Activated CD4-positive, alpha-beta memory T cell treated with anti-CD3 and anti-CD28 coated beads, Interleukin-2, amount 10 ng/mL, durations not matched to agents 7 days and 5 days (primary cell): ENCODE data around the gene F8. TPM values are rescaled to one million over a fixed set of nuclear protein-coding genes. Genes with fewer than 3 reads are reported as not detected.

Experiments
- CTCF ChIA-PET: fragments of 350-600 bp; sonication (Branson Sonifier 250); formaldehyde crosslinking; loops from one replicate; lab custom pipeline; 2021; ENCODE audit warnings: antibody characterized with exemption, inconsistent platforms; lab: Charles Lee
- POLR2A ChIA-PET: fragments of 350-600 bp; sonication (Branson Sonifier 250); formaldehyde crosslinking; loops from one replicate; lab custom pipeline; 2021; ENCODE audit warnings: antibody characterized with exemption; lab: Charles Lee
- DNase-seq: peaks from one replicate; pipeline ENCODE4 v3.0.0-alpha.2; 2020
- H3K27ac Mint-ChIP-seq: one replicate; pipeline ENCODE4 v1.8.0; 2021; ENCODE audit warnings: mild to moderate bottlenecking, mixed read lengths
- H3K27me3 Mint-ChIP-seq: one replicate; pipeline ENCODE4 v1.8.0; 2021; ENCODE audit warnings: mixed read lengths
- H3K36me3 Mint-ChIP-seq: one replicate; pipeline ENCODE4 v1.8.0; 2021; ENCODE audit warnings: low read depth, mixed read lengths
- H3K4me1 Mint-ChIP-seq: one replicate; pipeline ENCODE4 v1.8.0; 2021; ENCODE audit warnings: mixed read lengths
- H3K4me3 Mint-ChIP-seq: one replicate; pipeline ENCODE4 v1.8.0; 2021; ENCODE audit warnings: mild to moderate bottlenecking, mixed read lengths
- H3K9me3 Mint-ChIP-seq: one replicate; pipeline ENCODE4 v1.8.0; 2021; ENCODE audit warnings: mixed read lengths
- total RNA-seq, 2 experiments: library from RNA; stranded (reverse); gene quantifications; one replicate each; pipeline ENCODE4 v1.2.3, GENCODE V29; 2021

F8 gene
- total RNA-seq, 2 experiments from 2014 or later: 8.9 to 10.2 TPM

DNA sequence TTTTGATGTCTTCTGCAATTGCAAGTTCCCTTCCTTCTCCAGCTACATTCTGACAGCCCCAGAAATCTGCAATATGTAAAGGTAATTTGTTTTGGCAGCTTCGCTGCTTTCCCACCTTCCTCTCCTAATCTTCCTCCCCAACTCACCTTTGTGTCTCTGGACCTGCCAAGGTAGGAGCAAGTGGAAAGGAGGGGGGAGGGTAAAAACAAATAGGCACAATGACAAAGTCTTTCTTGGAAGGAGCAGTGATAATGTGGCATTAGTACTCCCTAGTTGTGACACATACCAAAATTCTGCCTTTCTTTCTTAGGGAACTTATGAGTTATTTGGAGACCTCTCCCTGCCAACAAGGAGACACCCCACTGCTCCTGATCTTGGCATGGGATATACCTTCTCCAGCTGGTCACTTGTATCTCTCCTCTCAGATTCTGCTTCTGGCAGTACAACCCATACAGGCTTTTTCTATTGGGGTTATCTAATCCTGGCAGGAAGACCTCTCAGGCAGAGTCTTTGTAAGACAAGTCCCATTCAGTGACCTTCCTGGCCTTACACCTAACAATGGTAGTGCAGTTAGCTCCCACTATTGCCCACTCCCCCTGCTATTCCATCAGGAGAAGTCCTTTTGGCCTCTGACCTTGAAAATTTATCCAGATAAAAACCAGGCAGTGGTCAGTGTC lies 24.2 kb downstream of the F8 start:
- DNase-seq: no peak
- H3K4me1 Mint-ChIP-seq: no peaks in the 10 kb centered on the region
- no peaks in the 10 kb centered on the region for H3K36me3 Mint-ChIP-seq
- ChIA-PET CTCF (no interaction called here), POLR2A (no interaction called here)
- no peak overlapping the region for H3K27ac Mint-ChIP-seq
- no peak overlapping the region for H3K4me3 Mint-ChIP-seq
- peaks cover 4% of the 10 kb centered on the region for H3K27me3 Mint-ChIP-seq
- H3K9me3 Mint-ChIP-seq: no peaks in the 10 kb centered on the region

DNA sequence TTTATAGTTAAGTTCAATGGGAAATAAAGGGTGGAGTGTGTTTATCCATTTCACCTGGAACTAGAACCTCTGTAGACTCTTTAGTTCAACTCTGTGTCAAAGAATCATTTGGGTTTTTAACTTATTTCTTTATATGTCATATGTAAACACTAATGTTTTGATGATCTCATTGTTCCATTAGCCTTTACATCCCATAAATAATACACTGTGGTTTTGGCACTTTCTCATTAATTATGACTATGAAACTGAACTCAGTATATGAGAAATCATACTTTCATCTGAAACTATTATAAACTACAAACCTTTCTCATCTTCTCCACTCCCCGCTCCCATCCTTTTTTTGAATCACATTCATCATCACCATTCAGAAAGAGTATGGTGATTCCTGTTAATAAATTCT lies 31.0 kb downstream of the F8 start:
- no peaks in the 10 kb centered on the region for H3K4me1 Mint-ChIP-seq
- ChIA-PET POLR2A (no interaction called here), CTCF (no interaction called here)
- H3K9me3 Mint-ChIP-seq: no peaks in the 10 kb centered on the region
- H3K4me3 Mint-ChIP-seq: no peak overlapping the region
- no peaks in the 10 kb centered on the region for H3K36me3 Mint-ChIP-seq
- no peak for DNase-seq
- H3K27ac Mint-ChIP-seq: no peak overlapping the region
- H3K27me3 Mint-ChIP-seq: peaks cover 10% of the 10 kb centered on the region

DNA sequence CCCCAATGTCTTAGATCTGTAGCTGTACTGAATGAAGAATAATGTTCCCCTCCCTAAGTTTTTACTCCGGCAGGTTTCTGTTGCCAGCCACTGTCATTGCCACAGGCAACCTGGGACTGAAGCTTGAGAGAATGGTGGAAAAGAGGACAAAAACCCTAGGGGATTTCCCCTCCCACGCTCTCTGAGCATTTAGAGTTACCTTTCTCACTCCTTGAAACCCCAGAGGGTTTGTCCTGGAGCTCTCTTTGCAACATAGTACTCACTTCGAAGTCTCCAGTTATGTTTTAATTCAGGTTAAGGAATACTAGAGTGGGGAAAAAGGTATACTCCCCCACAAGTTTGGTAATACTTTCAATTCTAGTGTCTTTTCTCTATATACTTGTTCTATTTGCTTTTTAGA lies 31.5 kb downstream of the F8 start:
- no peak overlapping the region for H3K4me3 Mint-ChIP-seq
- H3K4me1 Mint-ChIP-seq: no peaks in the 10 kb centered on the region
- H3K27ac Mint-ChIP-seq: no peak overlapping the region
- no peaks in the 10 kb centered on the region for H3K36me3 Mint-ChIP-seq
- POLR2A ChIA-PET: no interaction called here
- no peaks in the 10 kb centered on the region for H3K9me3 Mint-ChIP-seq
- peaks cover 10% of the 10 kb centered on the region for H3K27me3 Mint-ChIP-seq
- DNase-seq: no peak
- CTCF ChIA-PET: no interaction called here

DNA sequence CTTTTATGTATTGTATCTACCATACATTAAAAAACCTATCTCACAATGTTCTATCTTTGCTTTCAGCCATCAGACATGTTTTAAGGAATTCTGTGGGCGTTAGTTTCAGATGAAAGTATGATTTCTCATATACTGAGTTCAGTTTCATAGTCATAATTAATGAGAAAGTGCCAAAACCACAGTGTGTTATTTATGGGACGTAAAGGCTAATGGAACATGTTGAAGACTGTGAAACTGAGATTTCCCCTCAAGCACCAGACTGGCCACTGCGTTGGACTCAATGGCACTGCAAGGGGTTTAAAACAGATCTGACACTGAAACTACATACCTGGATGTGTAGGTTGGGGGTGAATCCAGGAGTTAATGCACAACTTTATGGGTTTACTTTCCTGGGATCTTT lies 32.0 kb downstream of the F8 start:
- H3K9me3 Mint-ChIP-seq: no peaks in the 10 kb centered on the region

DNA sequence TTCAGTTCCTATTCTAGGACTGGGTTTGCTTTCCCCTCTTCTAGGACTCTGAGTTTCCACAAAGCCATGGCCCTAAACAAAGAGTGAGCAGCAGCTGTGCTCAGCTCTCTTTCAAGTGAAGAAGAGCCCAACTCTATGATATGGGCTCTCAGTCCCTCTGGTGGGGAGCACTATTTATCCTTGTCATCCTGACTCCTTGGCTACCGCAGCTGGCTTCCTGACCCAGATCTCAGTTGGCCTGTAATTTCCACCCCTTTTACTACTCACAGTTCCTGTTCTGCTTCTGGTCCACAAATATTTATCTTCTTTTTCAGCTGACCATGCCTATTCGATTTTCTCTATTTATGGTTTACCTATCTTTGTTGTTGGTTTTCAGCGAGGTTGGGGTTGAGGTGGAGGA lies 33.8 kb downstream of the F8 start:
- CTCF ChIA-PET: no interaction called here
- DNase-seq: no peak
- Mint-ChIP-seq H3K4me1 (no peaks in the 10 kb centered on the region), H3K9me3 (no peaks in the 10 kb centered on the region), H3K36me3 (no peaks in the 10 kb centered on the region), H3K27me3 (peaks cover 10% of the 10 kb centered on the region), H3K4me3 (no peak overlapping the region), H3K27ac (no peak overlapping the region)
- POLR2A ChIA-PET: no interaction called here

More for the DNA sequence above, 32.0 kb downstream of the F8 start:
- no peaks in the 10 kb centered on the region for H3K4me1 Mint-ChIP-seq
- ChIA-PET POLR2A (no interaction called here), CTCF (no interaction called here)
- H3K27me3 Mint-ChIP-seq: peaks cover 10% of the 10 kb centered on the region
- H3K4me3 Mint-ChIP-seq: no peak overlapping the region
- no peaks in the 10 kb centered on the region for H3K36me3 Mint-ChIP-seq
- H3K27ac Mint-ChIP-seq: no peak overlapping the region
- DNase-seq: no peak

DNA sequence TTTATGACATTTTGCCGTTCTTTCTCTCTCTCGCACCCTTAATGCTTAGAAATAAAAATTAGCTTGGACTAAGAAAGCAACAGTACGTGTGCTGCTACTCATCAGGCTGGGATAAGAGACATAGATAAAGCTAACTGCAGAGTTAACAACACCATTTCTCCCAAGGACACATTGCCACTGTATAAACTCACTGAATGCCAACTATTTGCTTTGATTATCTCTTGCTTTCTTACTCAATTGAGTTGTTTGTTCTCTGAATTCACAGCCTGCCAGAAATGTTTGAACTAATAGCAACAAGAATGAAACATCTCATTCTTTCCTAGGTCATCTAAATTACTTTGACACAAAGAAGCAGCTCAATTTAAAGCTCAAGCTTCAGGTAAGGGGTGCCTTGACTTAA lies 34.6 kb downstream of the F8 start:
- Mint-ChIP-seq H3K4me1 (no peaks in the 10 kb centered on the region), H3K9me3 (no peaks in the 10 kb centered on the region), H3K36me3 (no peaks in the 10 kb centered on the region), H3K4me3 (no peak overlapping the region), H3K27me3 (peaks cover 10% of the 10 kb centered on the region), H3K27ac (no peak overlapping the region)
- POLR2A ChIA-PET: no interaction called here
- DNase-seq: no peak
- CTCF ChIA-PET: interaction anchor here (0.8 to 4.3 kb wide), 2 partner anchors 69 to 161 kb away, joined by 3 to 23 read pairs; no protein-coding TSS in a partner anchor

DNA sequence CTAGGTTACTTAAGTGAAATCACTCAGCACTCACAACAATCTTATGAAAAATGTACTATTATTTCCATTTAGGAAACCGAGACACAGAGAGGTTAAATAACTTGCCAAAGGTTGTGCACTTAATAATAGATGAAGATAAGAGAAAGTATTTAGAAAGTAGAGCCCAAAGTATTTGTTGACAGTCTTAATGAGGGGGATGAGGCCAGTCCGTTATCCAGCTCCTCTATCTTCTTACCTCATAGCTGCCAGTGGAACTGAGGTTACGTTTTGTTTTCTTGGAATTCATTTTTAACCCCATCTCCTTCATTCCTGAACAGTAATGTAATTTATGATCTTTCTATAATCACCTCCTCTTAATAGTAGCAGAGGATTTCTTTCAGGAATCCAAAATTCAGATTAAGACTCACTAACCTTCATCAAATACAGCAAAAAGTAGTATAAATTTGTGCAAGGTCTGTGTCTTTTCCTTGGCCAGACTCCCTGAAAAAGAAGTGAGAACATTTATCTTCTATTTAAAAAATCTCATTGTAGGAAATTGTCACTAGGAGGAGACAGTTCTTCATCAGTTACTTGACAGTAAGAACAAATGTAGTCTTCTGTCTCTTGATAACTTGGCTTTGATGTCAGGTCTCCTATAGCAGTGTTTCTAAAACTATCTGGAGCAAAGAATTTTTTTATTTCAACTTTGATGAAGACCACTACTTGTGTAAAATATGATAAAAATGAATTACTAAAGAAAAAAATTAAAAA lies 35.5 kb downstream of the F8 start:
- Mint-ChIP-seq H3K4me1 (no peaks in the 10 kb centered on the region), H3K27ac (no peak overlapping the region), H3K9me3 (no peaks in the 10 kb centered on the region), H3K27me3 (peaks cover 10% of the 10 kb centered on the region), H3K36me3 (no peaks in the 10 kb centered on the region), H3K4me3 (no peak overlapping the region)
- ChIA-PET POLR2A (no interaction called here), CTCF (interaction anchor here (4.3 kb wide), 1 partner anchor 70 kb away, joined by 23 read pairs; no protein-coding TSS in a partner anchor)
- no peak for DNase-seq

DNA sequence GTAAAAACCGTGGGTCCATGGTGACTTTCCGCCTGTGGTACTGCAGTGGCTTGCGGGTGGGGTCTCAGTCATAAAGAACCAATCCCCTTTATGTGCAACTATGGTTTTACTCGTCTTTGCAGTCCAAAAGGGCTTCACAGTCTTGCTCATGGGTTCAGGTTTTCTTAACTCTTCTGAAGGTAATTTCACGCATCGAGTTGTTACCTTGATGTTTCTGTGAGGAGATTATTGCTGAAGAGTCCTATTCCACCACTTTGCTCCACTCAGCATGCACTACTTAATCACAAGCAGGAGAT lies 41.5 kb downstream of the F8 start:
- Mint-ChIP-seq H3K27me3 (no peaks in the 10 kb centered on the region), H3K9me3 (no peaks in the 10 kb centered on the region), H3K4me1 (peaks cover 31% of the 10 kb centered on the region), H3K4me3 (no peak overlapping the region), H3K27ac (no peak overlapping the region), H3K36me3 (no peaks in the 10 kb centered on the region)
- no peak for DNase-seq
- ChIA-PET CTCF (interaction anchor here (1.1 kb wide), 1 partner anchor 105 kb away, joined by 3 read pairs; no protein-coding TSS in a partner anchor), POLR2A (no interaction called here)

DNA sequence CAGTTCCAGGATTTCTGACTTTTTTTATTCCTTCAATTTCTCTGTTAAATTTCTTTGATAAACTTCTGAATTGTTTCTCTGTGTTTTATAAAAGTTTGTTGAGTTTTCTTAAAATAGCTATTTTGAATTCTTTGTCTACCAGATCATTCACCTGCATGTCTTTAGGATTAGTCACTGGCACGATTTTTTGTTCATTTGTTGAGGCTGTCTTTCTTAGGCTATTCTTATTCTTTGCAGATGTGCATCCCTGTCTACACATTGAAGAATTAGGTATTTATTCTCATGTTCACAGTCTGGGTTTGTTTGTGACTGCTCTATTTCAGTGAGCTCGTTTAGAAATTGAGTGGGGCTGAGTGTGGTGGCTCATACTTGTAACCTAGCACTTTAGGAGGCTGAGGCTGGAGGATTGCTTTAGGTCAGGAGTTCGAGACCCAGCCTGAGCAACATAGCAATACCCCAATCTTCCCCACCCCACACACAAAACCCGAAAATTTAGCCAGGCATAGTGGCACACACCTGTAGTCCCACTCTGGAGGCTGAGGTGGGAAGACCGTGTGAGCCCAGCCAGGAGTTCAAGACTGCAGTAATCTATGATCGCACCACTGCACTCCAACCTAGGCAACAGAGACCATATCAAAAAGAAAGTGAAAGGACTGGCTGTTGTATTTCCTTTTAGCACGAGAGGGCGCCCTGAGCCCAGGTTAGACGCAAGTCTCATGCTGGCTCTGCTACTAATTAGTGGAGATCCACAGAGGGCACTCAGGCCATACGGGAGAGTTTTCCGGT lies 42.0 kb downstream of the F8 start:
- DNase-seq: peak; percentile 83
- ChIA-PET CTCF (interaction anchor here (0.6 to 1.6 kb wide), 10 partner anchors 13 to 168 kb away, joined by 3 to 10 read pairs (median 4); partner anchors contain the start of gene FUNDC2), POLR2A (interaction anchor here (1.1 kb wide), 1 partner anchor 77 kb away, joined by 4 read pairs; no protein-coding TSS in a partner anchor)
- Mint-ChIP-seq H3K27me3 (no peaks in the 10 kb centered on the region), H3K36me3 (no peaks in the 10 kb centered on the region), H3K4me3 (peak overlapping the region; percentile 72), H3K4me1 (peaks cover 31% of the 10 kb centered on the region), H3K27ac (no peak overlapping the region), H3K9me3 (no peaks in the 10 kb centered on the region)

DNA sequence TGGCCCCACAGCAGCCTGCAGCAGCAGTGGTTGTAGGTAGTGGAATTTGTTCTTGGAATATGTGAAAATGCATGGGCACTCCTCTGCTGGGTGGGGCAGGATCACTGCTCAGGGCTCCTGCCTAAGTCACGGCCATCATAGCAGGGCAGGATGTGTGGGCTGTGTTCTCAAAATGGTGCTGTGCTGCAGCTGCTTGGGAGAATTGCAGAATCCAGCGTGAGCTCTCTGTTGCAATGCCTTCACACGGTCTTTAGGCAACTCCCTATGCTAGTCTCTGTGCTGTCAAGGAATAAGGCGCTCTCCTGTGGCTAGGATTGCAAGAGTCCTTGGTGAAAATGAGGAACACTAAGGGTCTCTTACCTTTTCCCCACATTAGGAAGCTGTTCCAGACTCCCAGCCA lies 42.9 kb downstream of the F8 start:
- peaks cover 31% of the 10 kb centered on the region for H3K4me1 Mint-ChIP-seq

DNA sequence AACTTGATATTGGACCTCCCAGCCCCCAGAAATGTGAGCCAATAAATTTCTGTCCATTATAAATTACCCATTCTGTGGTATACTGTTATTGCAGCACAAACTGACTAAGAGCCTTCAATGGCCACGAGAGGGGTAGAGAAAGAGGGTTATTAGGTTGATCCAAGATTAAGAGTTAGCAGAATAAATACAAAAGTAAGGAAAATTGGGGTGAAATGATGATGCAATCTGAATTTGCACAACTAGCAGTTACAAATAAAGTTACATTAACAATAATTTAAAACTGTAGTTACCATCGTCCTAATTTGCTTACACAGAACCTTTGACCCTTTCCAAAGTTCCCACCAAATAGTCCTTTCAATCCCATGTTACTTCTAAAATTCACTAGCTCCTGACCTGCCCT lies 54.2 kb downstream of the F8 start:
- POLR2A ChIA-PET: no interaction called here
- peaks cover 4% of the 10 kb centered on the region for H3K27me3 Mint-ChIP-seq
- H3K27ac Mint-ChIP-seq: no peak overlapping the region
- no peaks in the 10 kb centered on the region for H3K36me3 Mint-ChIP-seq
- CTCF ChIA-PET: no interaction called here
- DNase-seq: no peak
- H3K9me3 Mint-ChIP-seq: no peaks in the 10 kb centered on the region
- H3K4me1 Mint-ChIP-seq: no peaks in the 10 kb centered on the region
- H3K4me3 Mint-ChIP-seq: no peak overlapping the region

More for the DNA sequence above, 42.9 kb downstream of the F8 start:
- Mint-ChIP-seq H3K9me3 (no peaks in the 10 kb centered on the region), H3K27me3 (no peaks in the 10 kb centered on the region), H3K36me3 (no peaks in the 10 kb centered on the region), H3K4me3 (no peak overlapping the region), H3K27ac (no peak overlapping the region)
- ChIA-PET CTCF (interaction anchor here (0.7 to 1.6 kb wide), 9 partner anchors 14 to 169 kb away, joined by 3 to 10 read pairs (median 4); partner anchors contain the start of gene FUNDC2), POLR2A (interaction anchor here (1.1 kb wide), 1 partner anchor 77 kb away, joined by 4 read pairs; no protein-coding TSS in a partner anchor)
- no peak for DNase-seq

DNA sequence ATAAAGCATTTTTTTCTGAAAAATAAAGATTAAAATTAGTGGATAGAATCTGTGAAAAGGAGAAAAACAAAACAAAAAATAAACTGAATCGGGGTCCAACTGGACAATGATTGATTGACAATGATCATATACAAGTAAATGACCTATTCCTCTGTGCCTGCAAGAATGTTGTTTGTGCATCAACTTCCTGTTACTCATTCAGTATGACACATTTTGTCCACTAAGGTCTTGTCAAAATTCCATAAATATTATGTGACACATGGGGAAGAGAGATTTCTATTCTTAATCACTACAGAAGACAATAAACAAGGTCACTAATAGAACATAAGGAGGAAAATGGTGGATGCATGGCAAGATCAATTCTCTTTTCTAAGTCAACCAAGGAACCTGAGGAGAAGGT lies 54.9 kb downstream of the F8 start:
- CTCF ChIA-PET: no interaction called here
- POLR2A ChIA-PET: no interaction called here
- Mint-ChIP-seq H3K4me3 (no peak overlapping the region), H3K4me1 (no peaks in the 10 kb centered on the region), H3K9me3 (no peaks in the 10 kb centered on the region), H3K27ac (no peak overlapping the region), H3K36me3 (no peaks in the 10 kb centered on the region), H3K27me3 (peaks cover 4% of the 10 kb centered on the region)
- DNase-seq: no peak

DNA sequence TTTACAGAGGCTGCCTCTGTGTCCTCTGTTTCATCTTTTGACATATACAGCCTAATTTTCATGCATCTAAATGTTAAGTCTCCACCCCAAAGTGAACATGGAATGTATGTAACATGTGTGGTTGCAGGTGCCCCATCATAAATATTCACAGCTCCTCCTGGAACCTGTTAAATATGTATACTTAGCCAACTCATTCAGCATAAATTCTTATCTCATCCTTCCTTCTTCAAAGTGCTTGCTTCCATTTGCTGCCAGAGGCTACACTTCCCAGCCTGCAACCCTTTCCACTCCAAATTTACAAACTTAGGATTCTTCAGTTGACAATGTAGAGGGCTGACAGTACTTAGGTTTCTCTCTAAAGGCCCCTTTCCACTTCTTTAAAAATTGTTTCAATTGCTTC lies 60.6 kb downstream of the F8 start:
- peaks cover 1% of the 10 kb centered on the region for H3K9me3 Mint-ChIP-seq
- no peak overlapping the region for H3K4me3 Mint-ChIP-seq
- H3K27ac Mint-ChIP-seq: no peak overlapping the region
- CTCF ChIA-PET: no interaction called here
- no peak for DNase-seq
- POLR2A ChIA-PET: no interaction called here
- H3K36me3 Mint-ChIP-seq: no peaks in the 10 kb centered on the region
- no peaks in the 10 kb centered on the region for H3K4me1 Mint-ChIP-seq
- peaks cover 4% of the 10 kb centered on the region for H3K27me3 Mint-ChIP-seq
